ENCODE results near the gene MAP2K5. TPM values are rescaled to one million over a fixed set of nuclear protein-coding genes. Genes with fewer than 3 reads are reported as not detected.

Gene MAP2K5
- total and polyA plus RNA-seq, 9 of the 15 experiments (the other 6 are each of a cell fraction or from before 2014, with no cell fraction given): 0.41 to 16.5 (median 7.5) TPM

GRCh38 chr15:67551207-67551743 is 8.8 kb downstream of the MAP2K5 start:
- no peak overlapping the region for H2AFZ ChIP-seq (ENCODE audit: low read depth, low read length)
- BruUV-seq (replicated peaks): no TSS peak
- DNase-seq (ENCODE audit: extremely low read depth in 1 of 4, low spot score in 3 of 4) (no peak), ATAC-seq (no peak), FAIRE-seq (no peak)
- H3K9me1 ChIP-seq (ENCODE audit: control insufficient read depth, insufficient read depth, low read length): no peaks in the 10 kb centered on the region
- H3K4me3 ChIP-seq: no peak overlapping the region
- H3K36me3 ChIP-seq (ENCODE audit: control insufficient read depth, insufficient read depth, low read length): peaks cover 35% of the 10 kb centered on the region
- H3K79me2 ChIP-seq (ENCODE audit: control insufficient read depth, insufficient read depth, low read length): no peaks in the 10 kb centered on the region
- TF ChIP-seq BCOR (IDR thresholded peaks at IDR 0.05): 0 out of 2 replicates have a peak, but pooled peaks have one; percentile 17
- TF ChIP-seq TCFL5 (CRISPR knock-in tag; conservative IDR thresholded peaks at IDR 0.05): no peak
- no peak for TF ChIP-seq ZNF592 (IDR thresholded peaks at IDR 0.05)
- TF ChIP-seq PML (IDR thresholded peaks at IDR 0.05; ENCODE audit: low read length): no peak
- TF ChIP-seq JUN (IDR thresholded peaks at IDR 0.05; ENCODE audit: borderline replicate concordance, low read depth, low read length): no peak
- TF ChIP-seq JUN (CRISPR knock-in tag; IDR thresholded peaks at IDR 0.05; ENCODE audit: borderline replicate concordance): 0 out of 2 replicates have a peak, but pooled peaks have one; percentile 29
- no peak for TF ChIP-seq ZNF124 (CRISPR knock-in tag; IDR thresholded peaks at IDR 0.05)
- TF ChIP-seq KDM1A (IDR thresholded peaks at IDR 0.05): 0 out of 4 replicates have a peak, but pooled peaks of 1 of the 2 experiments have one; percentile 21
- no peak for TF ChIP-seq ZNF444 (CRISPR knock-in tag; IDR thresholded peaks at IDR 0.05)
- TF ChIP-seq ZNF121 (CRISPR knock-in tag; conservative IDR thresholded peaks at IDR 0.05): peak; percentile 99
- peak; percentile 48; the same call in 1 of the 2 replicates for TF ChIP-seq TCF3 (CRISPR knock-in tag; IDR thresholded peaks at IDR 0.05)
- WGBS (ENCODE audit: insufficient coverage, low coverage, missing lambda C conversion rate): 88% methylated on average over 1 of the region's 1 CpG
- no peaks in the 10 kb centered on the region for H3K9me3 ChIP-seq (replicated peaks; ENCODE audit: control insufficient read depth, insufficient read depth, low read depth, low read length)
- H3K27me3 ChIP-seq (ENCODE audit: control insufficient read depth in 2 of 2, insufficient read depth in 2 of 2, low read length in 2 of 2): no peaks in the 10 kb centered on the region
- H3K9ac ChIP-seq (ENCODE audit: insufficient read depth in 1 of 2, low read depth in 2 of 2, low read length in 2 of 2): no peak overlapping the region
- in situ Hi-C loops (cut with MboI) (no loop called here), intact Hi-C loops (cut with micrococcal nuclease) (no loop called here)
- ChIA-PET CTCF (ENCODE audit: low intra/inter-chr PET ratio) (no interaction called here), POLR2A (interaction anchor here (3.5 kb wide), 1 partner anchor 9 kb away, joined by 13 read pairs; no protein-coding TSS in a partner anchor)
- no peak overlapping the region for H3K4me2 ChIP-seq (ENCODE audit: insufficient read depth, low read length)
- H3K4me1 ChIP-seq (replicated peaks in 1 of 2; ENCODE audit: control insufficient read depth in 2 of 2, insufficient read depth in 2 of 2, low read length in 2 of 2): peaks cover 7 to 27% of the 10 kb centered on the region in 2 experiments; a peak in 4 of 5 replicates
- H4K20me1 ChIP-seq (replicated peaks; ENCODE audit: control insufficient read depth, insufficient read depth, low read length): no peaks in the 10 kb centered on the region
- peak overlapping the region; percentile 72; the same call in 2 of the 3 replicates for H3K27ac ChIP-seq (ENCODE audit: extremely low read depth, low read depth, low read length)
